ENCODE data around the gene C1S. TPM values are rescaled to one million over a fixed set of nuclear protein-coding genes. Genes with fewer than 3 reads are reported as not detected.

C1S gene
- total and polyA plus RNA-seq, 2 of the 4 experiments (the other 2 are of a cell fraction): 49.6 to 85.4 TPM

DNA sequence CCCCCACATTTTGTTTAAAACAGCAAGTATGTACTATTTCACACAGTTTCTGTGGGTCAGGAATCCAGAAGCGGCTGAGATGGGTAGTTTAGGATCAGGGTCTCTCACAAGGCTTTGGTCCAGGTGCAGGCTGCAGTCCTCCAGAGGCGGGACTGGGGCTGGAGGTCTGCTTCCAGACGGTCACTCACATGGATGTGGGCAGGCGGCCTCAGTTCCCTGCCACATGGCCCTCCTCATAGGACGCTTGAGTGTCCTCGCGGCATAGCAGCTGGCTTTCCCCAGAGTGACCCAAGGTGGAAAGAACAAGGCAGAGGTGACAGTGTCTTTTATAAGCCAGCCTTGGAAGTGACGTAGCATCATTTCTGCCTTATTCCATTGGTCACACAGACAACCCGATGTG lies 56.4 kb downstream of the C1S start:
- Histone ChIP-seq H3K14ac (replicated peaks; ENCODE audit: low read depth, low read length) (no peak overlapping the region), H3K56ac (ENCODE audit: extremely low read depth, insufficient read depth, low read length) (no peak overlapping the region), H3K18ac (ENCODE audit: low read depth, low read length) (no peak overlapping the region), H3K36me3 (ENCODE audit: control insufficient read depth, insufficient read depth, low read length) (peaks cover 39% of the 10 kb centered on the region), H3K23ac (ENCODE audit: low read depth, low read length) (no peak overlapping the region), H3K9ac (ENCODE audit: low read depth, low read length) (no peak overlapping the region), H2AK9ac (replicated peaks; ENCODE audit: low read depth, low read length, poor library complexity) (no peak overlapping the region), H3K4me3 (ENCODE audit: insufficient read depth, low read depth, low read length) (no peak overlapping the region), H2BK20ac (ENCODE audit: low read depth, low read length) (no peak overlapping the region), H3K9me3 (ENCODE audit: control insufficient read depth, insufficient read depth, low read length) (no peaks in the 10 kb centered on the region), H3K27ac (ENCODE audit: insufficient read depth, low read length) (no peak overlapping the region), H2BK5ac (ENCODE audit: low read depth, low read length, poor library complexity, severe bottlenecking) (no peak overlapping the region), H3K27me3 (ENCODE audit: control insufficient read depth, insufficient read depth, low read length) (no peaks in the 10 kb centered on the region), H3K4me1 (ENCODE audit: control insufficient read depth, insufficient read depth, low read length) (no peaks in the 10 kb centered on the region; the same call in 1 of the 2 replicates), H3K4ac (ENCODE audit: low read depth, low read length) (no peak overlapping the region), H2BK15ac (ENCODE audit: low read depth, low read length) (no peak overlapping the region), H2AFZ (replicated peaks; ENCODE audit: low read length, poor library complexity) (no peak overlapping the region), H3K9me1 (ENCODE audit: insufficient read depth, low read length) (no peaks in the 10 kb centered on the region), H2AK5ac (ENCODE audit: low read depth, low read length) (no peak overlapping the region), H2BK120ac (ENCODE audit: low read depth, low read length) (no peak overlapping the region), H3K4me2 (ENCODE audit: low read depth, low read length) (no peak overlapping the region), H4K20me1 (ENCODE audit: insufficient read depth, low read length) (no peaks in the 10 kb centered on the region), H4K5ac (ENCODE audit: low read depth, low read length) (no peak overlapping the region), H3K79me1 (ENCODE audit: low read depth in 1 of 2, low read length in 2 of 2) (0 out of 4 replicates have a peak, but pooled peaks cover 0 to 7% of the 10 kb centered on the region in 2 experiments), H4K8ac (ENCODE audit: low read depth in 2 of 2, low read length in 2 of 2) (no peak overlapping the region), H4K91ac (ENCODE audit: insufficient read depth, low read depth, low read length) (no peak overlapping the region)
- no TSS peak for BruUV-seq (replicated peaks)
- intact Hi-C loops (cut with micrococcal nuclease): no loop called here
- no peak for ATAC-seq (ENCODE audit: low read depth)
- POLR2A ChIA-PET (ENCODE audit: unreplicated experiment): no interaction called here
- 89% methylated on average over 5 of the region's 9 CpGs; no CpG with 5 or more reads in 1 of the 2 experiments for WGBS, 2 experiments (ENCODE audit: extremely low coverage in 2 of 2, insufficient read length in 1 of 2)
- TF ChIP-seq RAD21 (IDR thresholded peaks at IDR 0.05; ENCODE audit: low read length) (no peak), FOS (IDR thresholded peaks at IDR 0.05; ENCODE audit: low read depth, low read length) (no peak), CTCF (conservative IDR thresholded peaks at IDR 0.05; ENCODE audit: low read depth, low read length) (no peak), BHLHE40 (IDR thresholded peaks at IDR 0.05; ENCODE audit: low read depth, low read length) (no peak), NFE2L2 (IDR thresholded peaks at IDR 0.05; ENCODE audit: low read depth, low read length) (no peak), POLR2A (IDR thresholded peaks at IDR 0.05; ENCODE audit: low read depth, low read length) (no peak), CEBPB (IDR thresholded peaks at IDR 0.05; ENCODE audit: low read depth, low read length) (no peak), MXI1 (IDR thresholded peaks at IDR 0.05; ENCODE audit: borderline replicate concordance, low read depth, low read length) (no peak), RCOR1 (IDR thresholded peaks at IDR 0.05; ENCODE audit: insufficient replicate concordance, low read length) (no peak), RFX5 (IDR thresholded peaks at IDR 0.05; ENCODE audit: low read depth, low read length) (no peak), SMC3 (IDR thresholded peaks at IDR 0.05; ENCODE audit: low read depth, low read length) (no peak), MAZ (IDR thresholded peaks at IDR 0.05; ENCODE audit: borderline replicate concordance, low read depth, low read length) (no peak), MAFK (IDR thresholded peaks at IDR 0.05; ENCODE audit: low read depth, low read length) (no peak), CHD1 (IDR thresholded peaks at IDR 0.05; ENCODE audit: low read depth, low read length) (no peak), USF2 (IDR thresholded peaks at IDR 0.05; ENCODE audit: low read depth, low read length) (no peak)
- TF ChIP-seq, protein P1, sequence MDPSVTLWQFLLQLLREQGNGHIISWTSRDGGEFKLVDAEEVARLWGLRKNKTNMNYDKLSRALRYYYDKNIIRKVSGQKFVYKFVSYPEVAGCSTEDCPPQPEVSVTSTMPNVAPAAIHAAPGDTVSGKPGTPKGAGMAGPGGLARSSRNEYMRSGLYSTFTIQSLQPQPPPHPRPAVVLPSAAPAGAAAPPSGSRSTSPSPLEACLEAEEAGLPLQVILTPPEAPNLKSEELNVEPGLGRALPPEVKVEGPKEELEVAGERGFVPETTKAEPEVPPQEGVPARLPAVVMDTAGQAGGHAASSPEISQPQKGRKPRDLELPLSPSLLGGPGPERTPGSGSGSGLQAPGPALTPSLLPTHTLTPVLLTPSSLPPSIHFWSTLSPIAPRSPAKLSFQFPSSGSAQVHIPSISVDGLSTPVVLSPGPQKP (IDR thresholded peaks at IDR 0.05; ENCODE audit: borderline replicate concordance, low read depth, low read length): no peak
- in situ Hi-C loops (cut with MboI; ENCODE audit: low sequenced_read_pairs): loop anchor here (10.0 kb wide), 1 partner anchor 172 kb away; the partner anchor contains the start of genes C12orf57 and RNU7-1
- DNase-seq: no peak
- CTCF ChIA-PET: no interaction called here
- dilution Hi-C loops (cut with HindIII; ENCODE audit: low sequenced_read_pairs, unreplicated experiment): no loop called here

Measured in IMR-90 (cell line).